Gastrocnemius medialis (tissue), 4 donors: Measurements from ENCODE around the gene TMEM272. TPM values are rescaled to one million over a fixed set of nuclear protein-coding genes. Genes with fewer than 3 reads are reported as not detected.

Experiments
- ATAC-seq, 2 donors: fragments of 150-250 bp; one replicate each; pipeline ENCODE4 v1.9.1; 2016
- DNase-seq, 2 donors: peaks; one replicate each; pipeline ENCODE4 v3.0.0-alpha.2; 2019
- H3K27ac ChIP-seq, 4 donors: fragments of 200-600 bp; sonication (generic); 1 replicate in 1 of 4; 2 replicates in 3 of 4; pipeline ENCODE4 v1.5.1; 2016 to 2018; ENCODE audit warnings: mild to moderate bottlenecking in 2 of 4, moderate library complexity in 1 of 4
- H3K27me3 ChIP-seq, 3 donors: fragments of 200-600 bp; sonication (generic) in 2 of 3; 1 replicate in 1 of 3; 2 replicates in 2 of 3; pipeline versions ENCODE4 v1.5.1 to v1.6.0; 2016 to 2019; ENCODE audit warnings: mild to moderate bottlenecking in 1 of 3, moderate library complexity in 1 of 3
- H3K36me3 ChIP-seq, 2 donors: fragments of 200-600 bp; sonication (generic) in 1 of 2; one replicate each; pipeline ENCODE4 v1.5.1; 2017 to 2018
- H3K4me1 ChIP-seq, 2 donors: fragments of 200-600 bp; sonication (generic) in 1 of 2; one replicate each; pipeline ENCODE4 v1.5.1; 2016 to 2017; ENCODE audit warnings: mild to moderate bottlenecking in 2 of 2
- H3K4me3 ChIP-seq, 4 donors: fragments of 200-600 bp; sonication (generic) in 3 of 4; 1 replicate in 1 of 4; 2 replicates in 3 of 4; pipeline ENCODE4 v1.5.1; 2016 to 2019; ENCODE audit warnings: mild to moderate bottlenecking in 2 of 4
- H3K9me3 ChIP-seq, 3 donors: fragments of 200-600 bp; sonication (generic) in 2 of 3; 1 replicate in 1 of 3; 2 replicates in 2 of 3; pipeline ENCODE4 v1.5.1; 2016 to 2019
- CTCF ChIP-seq, 5 experiments: fragments of 450-650 bp in 3 of 5; fragments of 200-600 bp in 2 of 5; sonication (generic) in 2 of 5; IDR thresholded peaks in 4 of 5; conservative IDR thresholded peaks in 1 of 5; 1 replicate in 4 of 5; 2 replicates in 1 of 5; pipeline ENCODE4 v1.5.1; 2016 to 2019; ENCODE audit warnings: antibody characterized with exemption in 5 of 5, mild to moderate bottlenecking in 3 of 5, moderate library complexity in 3 of 5
- POLR2A ChIP-seq, 2 donors: fragments of 450-650 bp; IDR thresholded peaks; one replicate each; pipeline ENCODE4 v1.6.1; 2017; ENCODE audit warnings: antibody characterized with exemption in 2 of 2, mild to moderate bottlenecking in 2 of 2, moderate library complexity in 2 of 2
- in situ Hi-C, 4 donors: fragments of 200-750 bp; cut with MboI; loops; one replicate each; pipeline versions ENCODE4 v1.15.0 to v1.8.0; 2017; ENCODE audit warnings: low sequenced_read_pairs in 4 of 4
- intact Hi-C: fragments of 100-400 bp; cut with DNase I; formaldehyde crosslinking; loops from one replicate; pipeline ENCODE4 v1.15.1; 2023; ENCODE audit warnings: low total_unique reads
- total RNA-seq, 4 donors: library from RNA; depleted of rRNA; stranded (reverse); fragments of >200 nt; gene quantifications; one replicate each; pipeline versions ENCODE4 v1.1.0 to v1.2.3, GENCODE V29; 2016

TMEM272 gene
- total RNA-seq, 4 donors from 2014 or later, result 0.20 to 0.41 (median 0.27) TPM; not detected in 1

GRCh38 chr13:51797664-51798488, 47.1 kb downstream of the TMEM272 start:
- Histone ChIP-seq H3K27me3 (no peaks in the 10 kb centered on the region), H3K27ac (no peak overlapping the region), H3K4me3 (no peak overlapping the region), H3K4me1 (peaks cover 23 to 25% of the 10 kb centered on the region in 2 donors), H3K36me3 (peaks cover 0 to 14% of the 10 kb centered on the region in 2 donors), H3K9me3 (no peaks in the 10 kb centered on the region)
- intact Hi-C loops, result no loop called here
- DNase-seq (no peak), ATAC-seq (no peak)
- in situ Hi-C loops, result no loop called here
- TF ChIP-seq CTCF (IDR thresholded peaks at IDR 0.05 in 4 of 5, conservative IDR thresholded peaks at IDR 0.05 in 1 of 5) (peak in 2 of 5 experiments; percentile 14 to 23), POLR2A (IDR thresholded peaks at IDR 0.05) (no peak)

GRCh38 chr13:51796546-51796945, 48.4 kb downstream of the TMEM272 start:
- ATAC-seq, result no peak
- Histone ChIP-seq H3K27ac (no peak overlapping the region), H3K27me3 (no peaks in the 10 kb centered on the region), H3K4me3 (no peak overlapping the region), H3K36me3 (peaks cover 0 to 14% of the 10 kb centered on the region in 2 donors), H3K9me3 (no peaks in the 10 kb centered on the region), H3K4me1 (peaks cover 11 to 17% of the 10 kb centered on the region in 2 donors)
- intact Hi-C loops (no loop called here), in situ Hi-C loops (no loop called here)
- TF ChIP-seq POLR2A (IDR thresholded peaks at IDR 0.05) (no peak), CTCF (IDR thresholded peaks at IDR 0.05 in 4 of 5, conservative IDR thresholded peaks at IDR 0.05 in 1 of 5) (no peak)
- no peak for DNase-seq

GRCh38 chr13:51795419-51795818, 49.6 kb downstream of the TMEM272 start:
- H3K36me3 ChIP-seq, result peaks cover 0 to 14% of the 10 kb centered on the region in 2 donors
- in situ Hi-C loops, result no loop called here
- no peaks in the 10 kb centered on the region for H3K9me3 ChIP-seq

GRCh38 chr13:51794964-51795363, 50.0 kb downstream of the TMEM272 start:
- Histone ChIP-seq H3K4me1 (peaks cover 0 to 3% of the 10 kb centered on the region in 2 donors), H3K36me3 (peaks cover 0 to 14% of the 10 kb centered on the region in 2 donors), H3K4me3 (no peak overlapping the region), H3K9me3 (no peaks in the 10 kb centered on the region), H3K27ac (no peak overlapping the region), H3K27me3 (no peaks in the 10 kb centered on the region)
- in situ Hi-C loops, result no loop called here
- DNase-seq (no peak), ATAC-seq (no peak)
- no peak for TF ChIP-seq CTCF (IDR thresholded peaks at IDR 0.05 in 4 of 5, conservative IDR thresholded peaks at IDR 0.05 in 1 of 5)
- no peak for TF ChIP-seq POLR2A (IDR thresholded peaks at IDR 0.05)
- intact Hi-C loops, result no loop called here

More at GRCh38 chr13:51795419-51795818, 49.6 kb downstream of the TMEM272 start:
- DNase-seq (no peak), ATAC-seq (no peak)
- Histone ChIP-seq H3K27ac (no peak overlapping the region), H3K27me3 (no peaks in the 10 kb centered on the region), H3K4me3 (no peak overlapping the region), H3K4me1 (peaks cover 0 to 5% of the 10 kb centered on the region in 2 donors)
- intact Hi-C loops, result no loop called here
- TF ChIP-seq POLR2A (IDR thresholded peaks at IDR 0.05), result no peak
- no peak for TF ChIP-seq CTCF (IDR thresholded peaks at IDR 0.05 in 4 of 5, conservative IDR thresholded peaks at IDR 0.05 in 1 of 5)
